GM12878 (cell line): ENCODE measurements around the gene RAB8A. TPM values are rescaled to one million over a fixed set of nuclear protein-coding genes. Genes with fewer than 3 reads are reported as not detected.

ENCODE experiments used
- ATAC-seq: fragments of 200-7000 bp; cut with Tn5 transposase; 3 replicates; pipeline ENCODE4 v1.9.1; 2020; ENCODE audit warnings: mild to moderate bottlenecking, moderate library complexity
- BruUV-seq: library from RNA; stranded (reverse); fragments of 400-500 nt; replicated peaks from 2 replicates; lab custom pipeline; 2021; lab: Mats Ljungman, UMichigan
- CTCF ChIA-PET: fragments of 300-600 bp; sonication (Branson Sonifier 250); formaldehyde crosslinking; extraction: SDS; loops from one replicate; lab custom pipeline; 2021; ENCODE audit warnings: inconsistent platforms; lab: Yijun Ruan, JAX
- POLR2A ChIA-PET: fragments of 350-600 bp; formaldehyde crosslinking; extraction: SDS; loops from one replicate; lab custom pipeline; 2021; ENCODE audit warnings: inconsistent platforms; lab: Charles Lee
- RAD21 ChIA-PET: fragments of 300-600 bp; sonication (Branson Sonifier 250); formaldehyde crosslinking; loops from one replicate; lab custom pipeline; 2023; ENCODE audit warnings: antibody characterized with exemption; ENCODE audit not compliant: unreplicated experiment; lab: Charles Lee
- SMC1A ChIA-PET: fragments of 300-600 bp; sonication (Branson Sonifier 250); formaldehyde crosslinking; loops from one replicate; lab custom pipeline; 2023; ENCODE audit not compliant: unreplicated experiment, uncharacterized antibody; lab: Charles Lee
- DNase-seq: peaks from one replicate; pipeline ENCODE4 v3.0.0-alpha.2; 2011; ENCODE audit warnings: low read depth, low spot score
- FAIRE-seq: peaks from 3 replicates; lab custom pipeline; 2011; peaks lifted over from hg19 to GRCh38; lab: Jason Lieb, UNC
- H2AFZ ChIP-seq: 2 replicates; pipeline ENCODE4 v1.6.0; 2011; ENCODE audit warnings: low read depth, low read length, control low read depth; ENCODE audit not compliant: control insufficient read depth
- H3K27ac ChIP-seq: 2 replicates; pipeline ENCODE4 v1.5.1; 2011; ENCODE audit warnings: control low read depth; ENCODE audit not compliant: control insufficient read depth, insufficient read depth
- H3K27me3 ChIP-seq, 2 experiments: replicated peaks in 1 of 2; 2 replicates each; pipeline versions ENCODE4 v1.6.0 to v1.6.1; 2011; ENCODE audit warnings: low read length in 1 of 2; ENCODE audit not compliant: control insufficient read depth in 2 of 2, insufficient read depth in 2 of 2
- H3K36me3 ChIP-seq, 2 experiments: 2 replicates each; pipeline ENCODE4 v1.5.1; 2011; ENCODE audit warnings: low read length in 1 of 2; ENCODE audit not compliant: control insufficient read depth in 2 of 2, insufficient read depth in 2 of 2
- H3K4me1 ChIP-seq: 2 replicates; pipeline ENCODE4 v1.6.1; 2011; ENCODE audit warnings: mild to moderate bottlenecking, low read length, moderate library complexity, mixed read lengths; ENCODE audit not compliant: control insufficient read depth, insufficient read depth
- H3K4me2 ChIP-seq: 2 replicates; pipeline ENCODE4 v1.6.0; 2011; ENCODE audit warnings: control low read depth; ENCODE audit not compliant: control insufficient read depth, insufficient read depth
- H3K4me3 ChIP-seq: fragments of 200-600 bp; sonication (generic); 2 replicates; pipeline ENCODE4 v1.5.1; 2016
- H3K79me2 ChIP-seq: 2 replicates; pipeline ENCODE4 v1.6.0; 2011; ENCODE audit warnings: low read length; ENCODE audit not compliant: control insufficient read depth, insufficient read depth
- H3K9ac ChIP-seq: 2 replicates; pipeline ENCODE4 v1.8.0; 2011; ENCODE audit warnings: low read length, control low read depth, mixed read lengths; ENCODE audit not compliant: control insufficient read depth, insufficient read depth
- H3K9me3 ChIP-seq: replicated peaks from 3 replicates; pipeline ENCODE4 v1.5.1; 2011; ENCODE audit warnings: mild to moderate bottlenecking, low read length; ENCODE audit not compliant: control insufficient read depth, insufficient read depth
- H4K20me1 ChIP-seq: 2 replicates; pipeline ENCODE4 v1.6.0; 2011; ENCODE audit not compliant: control insufficient read depth, insufficient read depth
- BRCA1 ChIP-seq: IDR thresholded peaks from 2 replicates; pipeline ENCODE4 v1.6.1; 2011; ENCODE audit warnings: low read depth, low read length, improper control_type of control experiment
- CEBPB ChIP-seq, 2 experiments: fragments of 150-350 bp in 1 of 2; IDR thresholded peaks; 2 replicates each; pipeline ENCODE4 v1.6.1; 2012 to 2014; ENCODE audit warnings: low read depth in 2 of 2, low read length in 2 of 2, borderline replicate concordance in 1 of 2, inconsistent platforms in 1 of 2
- ESRRA ChIP-seq: IDR thresholded peaks from 2 replicates; pipeline ENCODE4 v1.6.1; 2012; ENCODE audit warnings: mild to moderate bottlenecking, low read length, improper control_type of control experiment
- GATAD2B ChIP-seq: fragments of 450-650 bp; conservative IDR thresholded peaks from 2 replicates; pipeline ENCODE4 v1.6.1; 2017; ENCODE audit warnings: low read depth, mild to moderate bottlenecking, moderate library complexity
- HDAC2 ChIP-seq: fragments of 200-600 bp; sonication (generic); IDR thresholded peaks from 2 replicates; pipeline ENCODE4 v1.6.1; 2017
- KAT2A ChIP-seq: conservative IDR thresholded peaks from 2 replicates; pipeline ENCODE4 v1.6.1; 2011; ENCODE audit warnings: low read depth, low read length; ENCODE audit not compliant: control insufficient read depth
- KLF5 ChIP-seq: fragments of 450-650 bp; IDR thresholded peaks from 2 replicates; pipeline ENCODE4 v1.6.1; 2014; ENCODE audit warnings: mild to moderate bottlenecking; ENCODE audit not compliant: partially characterized antibody
- USF2 ChIP-seq: IDR thresholded peaks from 2 replicates; pipeline ENCODE4 v1.6.1; 2011; ENCODE audit warnings: low read depth, low read length, improper control_type of control experiment, borderline replicate concordance
- ZNF622 ChIP-seq: fragments of 450-650 bp; IDR thresholded peaks from 2 replicates; pipeline ENCODE4 v1.6.1; 2017; ENCODE audit warnings: mild to moderate bottlenecking, inconsistent platforms
- WGBS: methylation state at CpG from one replicate; pipeline ENCODE4 v1.1.6; 2016; ENCODE audit warnings: low lambda C conversion rate; ENCODE audit not compliant: insufficient replicate concordance, insufficient coverage; ENCODE audit errors: missing lambda C conversion rate; 5-methylcytosine and 5-hydroxymethylcytosine counted together
- in situ Hi-C: fragments of 300-500 bp; cut with MboI; formaldehyde crosslinking; loops from 9 replicates; pipeline ENCODE4 v1.14.3; 2018; ENCODE audit warnings: mixed read lengths
- intact Hi-C: fragments of 100-400 bp; cut with micrococcal nuclease; formaldehyde crosslinking; loops from one replicate; pipeline ENCODE4 v1.14.2; 2022; ENCODE audit not compliant: unreplicated experiment
- polyA plus RNA-seq, 11 experiments: library from polyadenylated mRNA; depleted of rRNA in 4 of 11; unstranded in 6 of 11; stranded (reverse) in 5 of 11; fragments of >200 nt; fragmentation: Nextera tagmentation in 4 of 11; fragmentation: Illumina TruSeq in 1 of 11; extraction: Ambion mirVana in 4 of 11; extraction: Trizol in 1 of 11; gene quantifications; 1 replicate in 1 of 11; 2 replicates in 10 of 11; pipeline versions ENCODE4 v1.2.1 to v1.2.3, GENCODE V29; 2011 to 2016; ENCODE audit warnings: inconsistent platforms in 2 of 11, missing spikeins in 2 of 11, low read depth in 1 of 11
- total RNA-seq, 4 experiments: library from RNA; depleted of rRNA in 3 of 4; stranded (reverse); fragments of >200 nt in 3 of 4; fragmentation: Illumina TruSeq in 1 of 4; extraction: Trizol in 1 of 4; gene quantifications; 2 replicates each; pipeline versions ENCODE4 v1.2.1 to v1.2.3, GENCODE V29; 2013 to 2021
- TF ChIP-seq, protein P1 (sequence below): fragments of 450-650 bp; IDR thresholded peaks from 2 replicates; pipeline ENCODE4 v1.6.1; 2018; ENCODE audit warnings: mild to moderate bottlenecking, low read depth, moderate library complexity; ENCODE audit not compliant: partially characterized antibody
- TF ChIP-seq, protein P2 (sequence below): IDR thresholded peaks from 2 replicates; pipeline ENCODE4 v1.6.1; 2011; ENCODE audit warnings: mild to moderate bottlenecking, low read depth, low read length, moderate library complexity; ENCODE audit not compliant: insufficient replicate concordance

RAB8A gene
- total and polyA plus RNA-seq, 10 of the 15 experiments (the other 5 are each of a cell fraction or from before 2014, with no cell fraction given) = 23.9 to 314 (median 185) TPM

DNA sequence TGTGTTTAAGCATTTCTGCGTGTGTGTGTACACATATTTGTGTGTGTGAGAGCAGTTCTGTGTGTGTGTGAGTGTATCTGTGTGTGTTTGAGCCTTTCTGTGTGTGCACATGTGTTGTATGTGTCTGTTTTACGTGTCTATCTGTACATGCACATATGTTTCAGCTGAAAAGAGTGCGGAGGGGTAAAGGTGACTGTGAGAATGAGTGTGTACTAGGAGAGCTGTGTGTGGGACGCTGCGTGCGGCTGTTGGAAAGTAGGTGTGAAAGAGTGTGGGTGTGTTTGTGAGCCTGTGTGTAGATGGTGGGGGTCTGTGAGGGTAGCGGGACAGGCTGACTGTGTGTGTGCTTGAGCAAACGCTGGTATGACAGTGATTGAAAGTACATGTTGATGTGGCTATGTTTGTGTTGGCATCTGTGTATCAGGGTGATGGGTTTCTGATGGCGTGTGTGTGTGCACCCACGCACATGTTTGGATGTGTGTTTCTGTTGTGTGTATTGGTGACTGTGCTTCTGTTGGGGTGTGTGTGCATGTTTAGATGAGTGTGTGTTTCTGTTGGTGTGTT, 42.9 kb upstream of the RAB8A start:
- no TSS peak for BruUV-seq
- H2AFZ ChIP-seq = no peak overlapping the region
- H3K4me3 ChIP-seq = no peak overlapping the region
- RAD21 ChIA-PET = no interaction called here
- H4K20me1 ChIP-seq = no peaks in the 10 kb centered on the region
- no peak for DNase-seq
- no peak for ATAC-seq
- POLR2A ChIA-PET = no interaction called here
- CTCF ChIA-PET = no interaction called here
- no peaks in the 10 kb centered on the region for H3K36me3 ChIP-seq
- H3K9me3 ChIP-seq = no peaks in the 10 kb centered on the region
- in situ Hi-C loops (loop anchor here (5.0 kb wide), 1 partner anchor 114 kb away; no protein-coding TSS in a partner anchor), intact Hi-C loops (no loop called here)
- no peak for FAIRE-seq
- no peak overlapping the region for H3K9ac ChIP-seq
- no peak overlapping the region for H3K4me2 ChIP-seq
- no peaks in the 10 kb centered on the region for H3K27me3 ChIP-seq
- no peak for TF ChIP-seq KLF5
- TF ChIP-seq CEBPB (IDR thresholded peaks at IDR 0.05; ENCODE audit: borderline replicate concordance in 1 of 2, low read depth in 2 of 2, low read length in 2 of 2) = no peak
- no peak for TF ChIP-seq GATAD2B
- no peak for TF ChIP-seq HDAC2
- TF ChIP-seq KAT2A = no peak
- 96% methylated on average over 10 of the region's 10 CpGs for WGBS
- H3K27ac ChIP-seq = no peak overlapping the region
- SMC1A ChIA-PET = no interaction called here
- H3K4me1 ChIP-seq = peaks cover 21% of the 10 kb centered on the region
- H3K79me2 ChIP-seq = no peaks in the 10 kb centered on the region; the same call in 1 of the 2 replicates

- Histone ChIP-seq H3K9me3 (no peaks in the 10 kb centered on the region), H2AFZ (peak overlapping the region; percentile 98), H3K9ac (peak overlapping the region; percentile 69), H3K27ac (peak overlapping the region; percentile 68), H3K27me3 (no peaks in the 10 kb centered on the region), H4K20me1 (no peaks in the 10 kb centered on the region), H3K36me3 (no peaks in the 10 kb centered on the region), H3K79me2 (peaks cover under 1% of the 10 kb centered on the region), H3K4me2 (peak overlapping the region; percentile 71), H3K4me1 (peaks cover 21% of the 10 kb centered on the region), H3K4me3 (no peak overlapping the region)
- intact Hi-C loops (no loop called here), in situ Hi-C loops (loop anchor here (5.0 kb wide), 1 partner anchor 112 kb away; no protein-coding TSS in a partner anchor)
- no peak for DNase-seq
- ATAC-seq = no peak
- CTCF ChIA-PET = interaction anchor here (1.1 to 2.1 kb wide), 5 partner anchors 9 to 115 kb away, joined by 5 to 10 read pairs (median 6); partner anchors contain the start of gene FAM32A
- FAIRE-seq = no peak
- WGBS = 87% methylated on average over 10 of the region's 10 CpGs
- POLR2A ChIA-PET = interaction anchor here (0.7 to 1.0 kb wide), 3 partner anchors 16 to 90 kb away, joined by 3 to 4 read pairs (median 3); partner anchors contain the start of gene HSH2D
- no TSS peak for BruUV-seq
- RAD21 ChIA-PET = interaction anchor here (1.2 to 2.0 kb wide), 3 partner anchors 28 to 43 kb away, joined by 5 to 6 read pairs (median 5); no protein-coding TSS in a partner anchor
- SMC1A ChIA-PET = interaction anchor here (0.9 to 1.5 kb wide), 2 partner anchors 45 to 116 kb away, joined by 4 to 5 read pairs; partner anchors contain the start of gene FAM32A
- TF ChIP-seq, protein P1, sequence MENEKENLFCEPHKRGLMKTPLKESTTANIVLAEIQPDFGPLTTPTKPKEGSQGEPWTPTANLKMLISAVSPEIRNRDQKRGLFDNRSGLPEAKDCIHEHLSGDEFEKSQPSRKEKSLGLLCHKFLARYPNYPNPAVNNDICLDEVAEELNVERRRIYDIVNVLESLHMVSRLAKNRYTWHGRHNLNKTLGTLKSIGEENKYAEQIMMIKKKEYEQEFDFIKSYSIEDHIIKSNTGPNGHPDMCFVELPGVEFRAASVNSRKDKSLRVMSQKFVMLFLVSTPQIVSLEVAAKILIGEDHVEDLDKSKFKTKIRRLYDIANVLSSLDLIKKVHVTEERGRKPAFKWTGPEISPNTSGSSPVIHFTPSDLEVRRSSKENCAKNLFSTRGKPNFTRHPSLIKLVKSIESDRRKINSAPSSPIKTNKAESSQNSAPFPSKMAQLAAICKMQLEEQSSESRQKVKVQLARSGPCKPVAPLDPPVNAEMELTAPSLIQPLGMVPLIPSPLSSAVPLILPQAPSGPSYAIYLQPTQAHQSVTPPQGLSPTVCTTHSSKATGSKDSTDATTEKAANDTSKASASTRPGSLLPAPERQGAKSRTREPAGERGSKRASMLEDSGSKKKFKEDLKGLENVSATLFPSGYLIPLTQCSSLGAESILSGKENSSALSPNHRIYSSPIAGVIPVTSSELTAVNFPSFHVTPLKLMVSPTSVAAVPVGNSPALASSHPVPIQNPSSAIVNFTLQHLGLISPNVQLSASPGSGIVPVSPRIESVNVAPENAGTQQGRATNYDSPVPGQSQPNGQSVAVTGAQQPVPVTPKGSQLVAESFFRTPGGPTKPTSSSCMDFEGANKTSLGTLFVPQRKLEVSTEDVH = no peak
- no peak for TF ChIP-seq USF2
- TF ChIP-seq ESRRA = no peak
- TF ChIP-seq, protein P2, sequence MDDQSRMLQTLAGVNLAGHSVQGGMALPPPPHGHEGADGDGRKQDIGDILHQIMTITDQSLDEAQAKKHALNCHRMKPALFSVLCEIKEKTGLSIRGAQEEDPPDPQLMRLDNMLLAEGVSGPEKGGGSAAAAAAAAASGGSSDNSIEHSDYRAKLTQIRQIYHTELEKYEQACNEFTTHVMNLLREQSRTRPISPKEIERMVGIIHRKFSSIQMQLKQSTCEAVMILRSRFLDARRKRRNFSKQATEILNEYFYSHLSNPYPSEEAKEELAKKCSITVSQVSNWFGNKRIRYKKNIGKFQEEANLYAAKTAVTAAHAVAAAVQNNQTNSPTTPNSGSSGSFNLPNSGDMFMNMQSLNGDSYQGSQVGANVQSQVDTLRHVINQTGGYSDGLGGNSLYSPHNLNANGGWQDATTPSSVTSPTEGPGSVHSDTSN = peak; percentile 22
- no peak for TF ChIP-seq BRCA1
- TF ChIP-seq ZNF622 = no peak
Measured at GRCh38 chr19:16069813-16070365, 41.8 kb upstream of the RAB8A start.
